SK-N-SH (cell line): ENCODE measurements around the gene RAD51. TPM values are rescaled to one million over a fixed set of nuclear protein-coding genes. Genes with fewer than 3 reads are reported as not detected.

Source experiments
- CTCF ChIA-PET: fragments of 300-600, 350-600 bp; formaldehyde crosslinking; extraction: SDS; loops from one replicate; lab custom pipeline; 2021; lab: Yijun Ruan, JAX
- POLR2A ChIA-PET: fragments of 350-600 bp; sonication (Branson Sonifier 250); formaldehyde crosslinking; extraction: SDS; loops from one replicate; lab custom pipeline; 2020; ENCODE audit warnings: antibody characterized with exemption, inconsistent platforms; lab: Yijun Ruan, JAX
- DNase-seq: peaks from one replicate; pipeline ENCODE4 v3.0.0; 2012
- H2AFZ ChIP-seq: fragments of 200-600 bp; sonication (generic); 2 replicates; pipeline ENCODE4 v1.8.1; 2016; ENCODE audit warnings: antibody characterized with exemption, mild to moderate bottlenecking, low read depth
- H3F3A ChIP-seq: fragments of 200-600 bp; sonication (generic); replicated peaks from 2 replicates; pipeline ENCODE3; 2016; ENCODE audit warnings: antibody characterized with exemption, mild to moderate bottlenecking; ENCODE audit not compliant: insufficient read depth
- H3K27ac ChIP-seq, 2 experiments: fragments of 200-500 bp in 1 of 2; fragments of 200-600 bp in 1 of 2; sonication (Bioruptor generic) in 1 of 2; sonication (generic), shearing (Covaris generic) in 1 of 2; 2 replicates each; pipeline versions ENCODE4 v1.5.1 to v1.6.1; 2014 to 2016; ENCODE audit warnings: low read depth in 2 of 2, inconsistent platforms in 1 of 2, low read length in 1 of 2, mild to moderate bottlenecking in 1 of 2, mixed read lengths in 1 of 2
- H3K27me3 ChIP-seq: fragments of 200-600 bp; sonication (generic), shearing (Covaris generic); 2 replicates; pipeline ENCODE4 v1.6.1; 2016; ENCODE audit warnings: mixed run types; ENCODE audit not compliant: insufficient read depth
- H3K36me3 ChIP-seq, 2 experiments: fragments of 200-500 bp in 1 of 2; fragments of 200-600 bp in 1 of 2; sonication (Bioruptor generic) in 1 of 2; sonication (generic) in 1 of 2; replicated peaks in 1 of 2; 2 replicates each; pipeline versions ENCODE3 to v1.5.1; 2014 to 2016; ENCODE audit warnings: low read length in 1 of 2, mild to moderate bottlenecking in 1 of 2; ENCODE audit not compliant: insufficient read depth in 2 of 2, control insufficient read depth in 1 of 2
- H3K4me1 ChIP-seq, 2 experiments: fragments of 200-500 bp in 1 of 2; fragments of 200-600 bp in 1 of 2; sonication (Bioruptor generic) in 1 of 2; sonication (generic), shearing (Covaris generic) in 1 of 2; 2 replicates each; pipeline versions ENCODE4 v1.5.1 to v1.6.1; 2014 to 2016; ENCODE audit warnings: low read depth in 1 of 2, low read length in 1 of 2, mixed run types in 1 of 2; ENCODE audit not compliant: insufficient read depth in 2 of 2, control insufficient read depth in 1 of 2
- H3K4me2 ChIP-seq: fragments of 200-600 bp; sonication (generic), shearing (Covaris generic); 2 replicates; pipeline ENCODE4 v1.6.1; 2017; ENCODE audit warnings: mixed run types
- H3K4me3 ChIP-seq, 2 experiments: fragments of 200-500 bp in 1 of 2; fragments of 200-600 bp in 1 of 2; sonication (Bioruptor generic) in 1 of 2; sonication (generic), shearing (Covaris generic) in 1 of 2; 2 replicates each; pipeline versions ENCODE4 v1.5.1 to v1.8.1; 2014 to 2016; ENCODE audit warnings: low read depth in 2 of 2, inconsistent platforms in 1 of 2, low read length in 1 of 2, mild to moderate bottlenecking in 1 of 2, mixed read lengths in 1 of 2, moderate library complexity in 1 of 2
- H3K79me2 ChIP-seq: fragments of 200-600 bp; sonication (generic); 2 replicates; pipeline ENCODE4 v1.8.1; 2017; ENCODE audit warnings: mild to moderate bottlenecking; ENCODE audit not compliant: insufficient read depth
- H3K9ac ChIP-seq: fragments of 200-600 bp; sonication (generic); 2 replicates; pipeline ENCODE4 v1.6.1; 2017; ENCODE audit warnings: mixed run types
- H3K9me2 ChIP-seq: fragments of 200-600 bp; sonication (generic); 2 replicates; pipeline ENCODE4 v1.6.1; 2017; ENCODE audit warnings: mixed run types
- H3K9me3 ChIP-seq: fragments of 200-600 bp; sonication (generic); 2 replicates; pipeline ENCODE4 v1.6.1; 2017; ENCODE audit warnings: mixed run types, mild to moderate bottlenecking, moderate library complexity
- H4K20me1 ChIP-seq: fragments of 200-600 bp; sonication (generic); 2 replicates; pipeline ENCODE4 v1.6.1; 2017; ENCODE audit warnings: mild to moderate bottlenecking, mixed run types; ENCODE audit not compliant: insufficient read depth
- CTCF ChIP-seq: fragments of 200-600 bp; sonication (generic); IDR thresholded peaks from 2 replicates; pipeline ENCODE4 v1.6.1; 2017; ENCODE audit warnings: antibody characterized with exemption, mild to moderate bottlenecking, moderate library complexity
- EP300 ChIP-seq, 2 experiments: IDR thresholded peaks; 2 replicates each; pipeline versions ENCODE4 v1.4.0 to v1.6.1; 2012; ENCODE audit warnings: borderline replicate concordance in 1 of 2, low read depth in 1 of 2, low read length in 1 of 2
- EZH2phosphoT487 ChIP-seq: fragments of 200-600 bp; sonication (generic); IDR thresholded peaks from 2 replicates; pipeline ENCODE4 v1.6.1; 2017; ENCODE audit warnings: low read depth, mixed run types, mild to moderate bottlenecking, antibody characterized with exemption, moderate library complexity, borderline replicate concordance
- FOXM1 ChIP-seq: IDR thresholded peaks from 2 replicates; pipeline ENCODE4 v1.4.0; 2012; ENCODE audit warnings: low read depth, mild to moderate bottlenecking
- GABPA ChIP-seq: IDR thresholded peaks from 2 replicates; pipeline ENCODE4 v1.4.0; 2012; ENCODE audit warnings: low read depth, mild to moderate bottlenecking
- NFIC ChIP-seq: IDR thresholded peaks from 2 replicates; pipeline ENCODE4 v1.4.0; 2012; ENCODE audit warnings: borderline replicate concordance
- NRF1 ChIP-seq: IDR thresholded peaks from 2 replicates; pipeline ENCODE4 v1.6.1; 2012; ENCODE audit warnings: low read depth, mild to moderate bottlenecking, low read length
- PBX3 ChIP-seq: IDR thresholded peaks from 2 replicates; pipeline ENCODE4; 2012
- RAD21 ChIP-seq: IDR thresholded peaks from 2 replicates; pipeline ENCODE4 v1.6.1; 2012; ENCODE audit warnings: mild to moderate bottlenecking, low read length
- REST ChIP-seq: IDR thresholded peaks from 2 replicates; pipeline ENCODE4 v1.6.1; 2012; ENCODE audit warnings: mild to moderate bottlenecking, low read depth, low read length, moderate library complexity
- SIN3A ChIP-seq: IDR thresholded peaks from 2 replicates; pipeline ENCODE4 v1.6.1; 2012; ENCODE audit warnings: low read depth, mild to moderate bottlenecking, low read length, moderate library complexity, borderline replicate concordance
- SMC3 ChIP-seq: IDR thresholded peaks from 2 replicates; pipeline ENCODE4 v1.6.1; 2012; ENCODE audit warnings: low read depth, low read length, improper control_type of control experiment
- TAF1 ChIP-seq: IDR thresholded peaks from 2 replicates; pipeline ENCODE4 v1.6.1; 2012; ENCODE audit warnings: low read depth, mild to moderate bottlenecking, low read length, moderate library complexity, borderline replicate concordance
- TCF12 ChIP-seq: IDR thresholded peaks from 2 replicates; pipeline ENCODE4 v1.4.0; 2012
- TEAD4 ChIP-seq: IDR thresholded peaks from 2 replicates; pipeline ENCODE4 v1.4.0; 2012; ENCODE audit warnings: mild to moderate bottlenecking, borderline replicate concordance; ENCODE audit not compliant: insufficient read depth
- polyA plus RNA-seq, 3 experiments: library from polyadenylated mRNA; depleted of rRNA; stranded (reverse); fragments of >200 nt; gene quantifications; 2 replicates each; pipeline ENCODE4 v1.2.3, GENCODE V29; 2012

RAD51 gene
- polyA plus RNA-seq, 1 of the 3 experiments (the other 2 are of a cell fraction), result 7.6 TPM

GRCh38 chr15:40650479-40650878 is 44.5 kb upstream of the RAD51 start:
- CTCF ChIA-PET, result no interaction called here
- peak overlapping the region; percentile 67 for H2AFZ ChIP-seq

More at GRCh38 chr15:40650479-40650878, 44.5 kb upstream of the RAD51 start:
- Histone ChIP-seq H3K4me3 (no peak overlapping the region), H3K36me3 (peaks cover 11 to 34% of the 10 kb centered on the region in 2 experiments), H4K20me1 (no peaks in the 10 kb centered on the region)
- DNase-seq, result no peak
- no peak for TF ChIP-seq TAF1
- TF ChIP-seq TEAD4, result no peak
- TF ChIP-seq RAD21, result no peak
- no peak for TF ChIP-seq GABPA
- TF ChIP-seq SMC3, result no peak
- no peak for TF ChIP-seq REST
- no peak for TF ChIP-seq EP300 (IDR thresholded peaks at IDR 0.05; ENCODE audit: borderline replicate concordance in 1 of 2, low read depth in 1 of 2, low read length in 1 of 2)
- no peak for TF ChIP-seq PBX3
- TF ChIP-seq TCF12, result no peak
- no peak for TF ChIP-seq EZH2phosphoT487
- TF ChIP-seq SIN3A, result no peak
- no peak for TF ChIP-seq CTCF
- TF ChIP-seq FOXM1, result no peak
- no peak for TF ChIP-seq NFIC
- no peak for TF ChIP-seq NRF1
- TF ChIP-seq, all 33 proteins: peak for 0
- no peak overlapping the region for H3K27ac ChIP-seq
- no peaks in the 10 kb centered on the region for H3K9me2 ChIP-seq
- no peak overlapping the region for H3K9ac ChIP-seq
- H3K4me1 ChIP-seq, result no peaks in the 10 kb centered on the region
- H3F3A ChIP-seq, result peaks cover 8% of the 10 kb centered on the region
- POLR2A ChIA-PET, result no interaction called here
- no peaks in the 10 kb centered on the region for H3K9me3 ChIP-seq
- H3K79me2 ChIP-seq, result no peaks in the 10 kb centered on the region
- no peak overlapping the region for H3K4me2 ChIP-seq
- no peaks in the 10 kb centered on the region for H3K27me3 ChIP-seq
